Measurements from ENCODE around the gene ZNF277. TPM values are rescaled to one million over a fixed set of nuclear protein-coding genes. Genes with fewer than 3 reads are reported as not detected.
A peak's percentile ranks its signal among the peaks of the same experiment; 100 is the strongest.
"Not testable (repeated sequence)": the region's sequence is repeated elsewhere in the genome, so short reads cannot be mapped to it uniquely, and the experiment has no call there.

The ZNF277 gene
- total and polyA plus RNA-seq, 3 experiments from 2014 or later = 13.5 to 20.6 (median 14.7) TPM

- H3K9me3 Mint-ChIP-seq; H3K36me3 ChIP-seq (ENCODE audit: insufficient read depth, low read length); H3K4me1 ChIP-seq (ENCODE audit: insufficient read depth, low read length); H3K36me3 Mint-ChIP-seq; H3K27me3 ChIP-seq (ENCODE audit: insufficient read depth, low read length, poor library complexity, severe bottlenecking); H3K9me3 ChIP-seq (ENCODE audit: low read length); CTCF ChIA-PET; POLR2A ChIA-PET: not testable (repeated sequence)
- H3K27me3 Mint-ChIP-seq = peaks cover 2 to 10% of the 10 kb centered on the region in 2 donors
- peak; percentile 43 to 78 (median 69) for DNase-seq
- peak overlapping the region; percentile 80 to 92 (median 86) for H3K4me3 Mint-ChIP-seq
- peaks cover 13 to 16% (median 15%) of the 10 kb centered on the region in 3 donors for H3K4me1 Mint-ChIP-seq
- peak overlapping the region; percentile 35 for H3K27ac ChIP-seq (ENCODE audit: low read depth, low read length)
- peak overlapping the region; percentile 60 for H3K4me3 ChIP-seq (ENCODE audit: low read length)
- H3K27ac Mint-ChIP-seq = peak overlapping the region; percentile 64 to 88 (median 78)
Observed at GRCh38 chr7:112391841-112392286, 185.4 kb downstream of the ZNF277 start.

Other genes with a start within 250 kb of the ZNF277 start
- gene DOCK4, start 296 bp upstream of the ZNF277 start, total RNA-seq = 1 to 10 TPM; 1.2 TPM
- not detected for gene DOCK4, start 296 bp upstream of the ZNF277 start, polyA plus RNA-seq
- 10 to 100 TPM; 56.6 to 58.8 TPM for gene IFRD1, start 243.8 kb downstream of the ZNF277 start, total RNA-seq
- gene IFRD1, start 243.8 kb downstream of the ZNF277 start, polyA plus RNA-seq = 37.9 TPM

Measured in CD8-positive, alpha-beta memory T cell (primary cell).